ENCODE results near the gene SMARCA1.

Gene SMARCA1

GRCh38 chrX:129531132-129531531 is 7.8 kb upstream of the SMARCA1 start:
- no peak for DNase-seq (ENCODE audit: low read depth in 2 of 3, low spot score in 1 of 3)

DNA sequence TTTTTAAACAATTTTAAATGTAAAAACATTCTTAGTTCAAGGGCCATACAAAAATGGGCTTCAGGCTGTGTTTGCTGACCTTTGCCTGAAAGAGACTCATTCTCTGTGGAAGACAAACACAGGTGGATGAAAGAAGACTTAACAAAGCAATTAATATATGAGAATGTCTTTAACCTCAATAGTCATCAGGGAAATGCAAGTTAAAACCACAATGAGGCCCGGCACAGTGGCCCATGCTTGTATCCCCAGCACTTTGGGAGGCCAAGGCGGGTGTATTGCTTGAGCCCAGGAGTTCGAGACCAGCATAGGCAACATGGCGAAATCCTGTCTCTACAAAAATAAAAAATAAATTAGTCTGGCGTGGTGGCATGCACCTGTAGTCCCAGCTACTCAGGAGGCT is 7.1 kb upstream of the SMARCA1 start:
- no peak for DNase-seq (ENCODE audit: low read depth in 2 of 3, low spot score in 1 of 3)

- DNase-seq (ENCODE audit: low read depth in 2 of 3, low spot score in 1 of 3): no peak
Measured at GRCh38 chrX:129529685-129530281, 6.5 kb upstream of the SMARCA1 start.

DNA sequence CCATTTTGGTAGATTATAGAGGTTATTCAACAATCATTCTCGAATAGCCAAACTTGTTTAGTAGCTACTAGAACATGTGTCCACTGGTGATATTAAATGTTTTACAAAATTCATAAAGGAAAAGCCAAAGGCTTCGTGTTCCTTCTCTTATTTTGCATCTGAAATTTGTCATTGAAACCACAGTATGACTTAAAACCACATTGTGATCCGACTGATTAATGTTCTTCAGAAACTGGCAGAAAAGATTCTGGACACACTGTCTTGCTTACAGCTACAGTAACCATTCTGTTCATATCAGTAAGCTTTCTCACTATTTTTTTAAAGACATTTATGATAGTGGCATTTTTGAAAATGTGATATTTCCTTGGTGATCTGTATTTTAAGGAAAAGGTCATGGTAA is 2.6 kb upstream of the SMARCA1 start:
- DNase-seq (ENCODE audit: low read depth in 2 of 3, low spot score in 1 of 3): no peak

GRCh38 chrX:129525162-129525561 is 1.9 kb upstream of the SMARCA1 start:
- DNase-seq (ENCODE audit: low read depth in 2 of 3, low spot score in 1 of 3): no peak

- DNase-seq (ENCODE audit: low read depth in 2 of 3, low spot score in 1 of 3): no peak
Measured at GRCh38 chrX:129524250-129524850, 1.1 kb upstream of the SMARCA1 start.

GRCh38 chrX:129522184-129523078 is 859 bp downstream of the SMARCA1 start:
- no peak for DNase-seq (ENCODE audit: low read depth in 2 of 3, low spot score in 1 of 3)

- no peak for DNase-seq (ENCODE audit: low read depth in 2 of 3, low spot score in 1 of 3)
Measured at GRCh38 chrX:129520151-129520550, 3.1 kb downstream of the SMARCA1 start.

- DNase-seq (ENCODE audit: low read depth in 2 of 3, low spot score in 1 of 3): no peak
Measured at GRCh38 chrX:129516402-129516801, 6.9 kb downstream of the SMARCA1 start.

GRCh38 chrX:129512409-129512808 is 10.9 kb downstream of the SMARCA1 start:
- DNase-seq (ENCODE audit: low read depth in 2 of 3, low spot score in 1 of 3): no peak

DNA sequence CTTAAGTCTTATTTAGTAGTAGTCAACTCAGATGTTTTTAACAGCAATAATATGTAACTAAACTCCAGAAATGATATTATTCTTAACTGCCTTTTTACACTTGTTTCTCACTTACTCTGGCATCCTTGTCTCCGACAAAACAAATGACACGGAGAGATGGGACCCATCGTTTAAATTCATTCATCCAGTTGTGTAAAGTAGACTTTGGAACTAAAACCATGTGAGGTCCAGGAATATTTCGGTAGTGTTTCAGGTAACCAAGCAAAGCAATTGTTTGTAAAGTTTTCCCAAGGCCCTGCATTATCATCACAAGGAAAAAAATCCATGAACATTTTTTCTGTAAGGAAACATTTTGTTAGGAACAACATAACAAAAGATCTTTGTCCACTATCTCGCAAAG is 11.6 kb downstream of the SMARCA1 start:
- DNase-seq (ENCODE audit: low read depth in 2 of 3, low spot score in 1 of 3): no peak

- DNase-seq (ENCODE audit: low read depth in 2 of 3, low spot score in 1 of 3): no peak
Measured at GRCh38 chrX:129510331-129510730, 13.0 kb downstream of the SMARCA1 start.

DNA sequence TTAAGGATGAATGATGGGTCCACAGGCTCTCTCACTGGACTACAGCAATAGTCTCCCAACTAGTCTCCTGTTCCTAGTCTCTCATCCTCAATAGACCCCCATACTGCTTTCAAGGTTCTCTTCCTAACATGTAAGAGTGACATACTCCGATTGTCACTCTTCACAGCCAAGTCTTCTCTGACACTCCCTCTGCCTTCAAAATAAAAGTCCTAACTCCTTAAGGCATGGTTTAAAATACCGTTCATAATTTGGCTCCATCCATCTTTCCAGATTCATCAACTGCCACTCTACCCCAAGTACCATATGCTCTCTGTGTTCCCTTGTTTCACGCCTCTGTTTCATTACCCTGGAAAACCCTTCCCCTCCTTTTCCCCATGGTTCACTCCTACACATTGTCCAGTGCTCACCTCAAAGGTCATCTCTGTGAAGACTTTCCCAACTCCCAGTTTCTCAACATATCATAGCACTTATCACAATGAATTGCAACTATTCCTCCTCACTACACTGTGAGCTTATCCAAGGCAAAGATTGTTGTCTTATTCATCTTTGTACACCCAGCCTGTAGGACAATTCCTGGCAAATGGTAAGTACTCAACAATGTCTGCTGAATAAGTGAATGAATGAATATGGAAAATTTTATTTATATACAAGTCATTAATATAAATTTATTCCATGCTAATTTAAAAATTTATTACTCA is 26.0 kb downstream of the SMARCA1 start:
- DNase-seq (ENCODE audit: low read depth in 2 of 3, low spot score in 1 of 3): no peak

GRCh38 chrX:129496625-129497024 is 26.7 kb downstream of the SMARCA1 start:
- DNase-seq (ENCODE audit: low read depth in 2 of 3, low spot score in 1 of 3): no peak

GRCh38 chrX:129495900-129496299 is 27.4 kb downstream of the SMARCA1 start:
- DNase-seq (ENCODE audit: low read depth in 2 of 3, low spot score in 1 of 3): no peak

- no peak for DNase-seq (ENCODE audit: low read depth in 2 of 3, low spot score in 1 of 3)
Measured at GRCh38 chrX:129494887-129495286, 28.4 kb downstream of the SMARCA1 start.

DNA sequence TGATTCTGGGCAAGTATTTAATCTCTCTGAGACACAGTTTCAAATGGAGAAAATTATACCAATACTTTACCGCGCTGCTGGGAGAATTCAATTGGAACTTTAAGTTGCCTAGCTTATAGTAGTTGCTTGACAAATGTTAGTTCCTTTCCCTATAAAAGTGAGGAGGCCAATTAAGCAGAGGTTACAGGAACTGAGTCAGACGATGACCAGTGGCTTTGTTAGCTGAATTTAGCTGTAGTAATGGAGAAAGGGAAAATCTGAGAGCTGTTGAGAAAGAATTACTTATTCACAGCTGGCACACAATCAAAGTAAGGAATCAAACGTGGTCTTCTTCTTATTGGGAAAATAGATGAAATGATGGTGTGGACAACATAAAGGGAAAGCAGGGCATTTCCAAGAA is 29.6 kb downstream of the SMARCA1 start:
- DNase-seq (ENCODE audit: low read depth in 2 of 3, low spot score in 1 of 3): no peak

GRCh38 chrX:129490330-129490729 is 33.0 kb downstream of the SMARCA1 start:
- DNase-seq (ENCODE audit: low read depth in 2 of 3, low spot score in 1 of 3): no peak

DNA sequence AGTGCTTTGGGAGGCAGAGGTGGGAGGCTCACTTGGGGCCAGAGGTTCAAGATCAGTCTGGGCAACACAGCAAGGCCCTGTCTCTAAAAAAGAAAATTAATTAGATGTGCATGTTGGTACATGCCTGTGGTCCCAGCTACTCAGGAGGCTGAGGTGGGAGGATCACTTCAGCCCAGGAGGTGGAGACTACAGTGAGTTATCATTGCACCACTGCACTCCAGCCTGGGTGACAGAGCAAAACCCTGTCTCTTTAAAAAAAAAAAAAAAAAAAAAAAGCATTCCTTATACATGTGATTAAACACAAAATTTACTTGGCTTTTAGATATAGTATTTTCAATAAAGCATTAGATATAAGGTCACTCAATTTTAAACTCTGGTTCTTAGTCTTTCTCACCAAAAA is 34.9 kb downstream of the SMARCA1 start:
- DNase-seq (ENCODE audit: low read depth in 2 of 3, low spot score in 1 of 3): no peak

GRCh38 chrX:129480889-129481288 is 42.4 kb downstream of the SMARCA1 start:
- no peak for DNase-seq (ENCODE audit: low read depth in 2 of 3, low spot score in 1 of 3)

- DNase-seq (ENCODE audit: low read depth in 2 of 3, low spot score in 1 of 3): no peak
Measured at GRCh38 chrX:129478516-129478915, 44.8 kb downstream of the SMARCA1 start.

GRCh38 chrX:129472116-129472515 is 51.2 kb downstream of the SMARCA1 start:
- DNase-seq (ENCODE audit: low read depth in 2 of 3, low spot score in 1 of 3): no peak

All from stimulated activated CD4-positive, alpha-beta T cell treated with anti-CD3 and anti-CD28 coated beads, Interleukin-12 subunit alpha, Interleukin-12 subunit beta, amount 100 ng/mL, for 48 hours (primary cell).